Endothelial cell of hepatic sinusoid (primary cell): ENCODE measurements around the gene TMEM101.
"Not testable (repeated sequence)": the region's sequence is repeated elsewhere in the genome, so short reads cannot be mapped to it uniquely, and the experiment has no call there.

Experiments used
- in situ Hi-C: cut with HindIII; loops from 2 replicates; pipeline ENCODE4 v1.10.0; 2017; ENCODE audit warnings: low sequenced_read_pairs

The TMEM101 gene

DNA sequence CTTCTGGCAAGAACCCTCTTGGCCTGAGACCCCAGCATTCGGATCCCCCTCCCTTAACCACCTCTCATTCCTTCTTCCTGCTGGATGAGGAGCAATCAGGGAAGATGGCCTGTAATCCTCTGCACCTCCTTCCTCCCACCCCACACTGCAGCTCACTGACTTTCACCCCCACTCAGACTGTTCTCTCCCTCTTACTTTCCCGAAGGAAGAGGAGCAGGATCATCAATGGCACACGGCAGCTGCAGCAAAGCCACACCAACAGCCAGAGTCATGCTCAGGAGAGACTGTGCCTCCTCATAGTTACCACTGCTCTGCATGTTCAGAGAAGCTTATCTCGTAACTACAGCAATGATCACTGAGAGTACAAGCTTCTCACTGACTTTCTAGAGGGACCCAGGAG, 10.1 kb upstream of the TMEM101 start:
- in situ Hi-C loops: no loop called here

DNA sequence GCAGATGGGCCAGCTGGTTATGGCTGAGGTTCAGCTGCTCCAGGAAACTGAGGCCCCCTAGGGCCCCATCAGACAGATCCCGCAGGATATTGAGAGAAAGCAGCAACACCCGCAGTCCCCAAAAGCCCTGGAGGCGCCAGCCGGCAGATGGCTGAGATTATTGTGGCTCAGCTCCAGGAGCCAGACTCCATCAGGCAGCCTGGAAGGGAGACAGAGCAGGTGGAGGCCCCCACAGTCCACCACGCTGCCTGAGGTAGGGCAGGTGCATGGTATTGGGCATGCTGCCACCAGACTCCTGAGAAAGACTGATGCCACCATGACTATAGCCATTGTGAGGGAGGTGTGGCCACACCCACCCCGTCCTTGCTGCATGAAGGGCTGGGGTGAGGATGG, 9.5 kb upstream of the TMEM101 start:
- in situ Hi-C loops: no loop called here

GRCh38 chr17:44023545-44024270, 8.9 kb upstream of the TMEM101 start:
- in situ Hi-C loops: no loop called here

DNA sequence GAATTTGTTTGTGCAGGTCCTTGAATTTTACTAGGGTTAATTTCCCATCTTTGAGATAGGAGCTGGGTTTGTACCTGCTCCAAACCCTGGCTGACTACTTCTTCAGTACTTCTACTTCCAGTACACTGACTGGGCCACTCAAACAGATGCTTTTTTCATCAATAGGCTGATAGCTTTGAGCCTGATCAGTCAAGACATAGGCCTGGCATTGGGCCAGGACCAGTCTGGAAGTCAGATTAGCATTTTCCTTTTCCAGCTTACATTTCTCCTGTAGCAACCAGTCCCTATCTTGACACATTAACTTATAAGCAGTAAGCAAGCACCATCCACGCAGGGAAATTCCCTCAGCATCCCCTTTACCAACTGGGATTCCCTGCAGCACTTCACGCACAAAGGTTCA, 7.5 kb upstream of the TMEM101 start:
- in situ Hi-C loops: no loop called here

- in situ Hi-C loops: not testable (repeated sequence)
Measured at GRCh38 chr17:44021227-44021626, 6.5 kb upstream of the TMEM101 start.

- in situ Hi-C loops: loop anchor here (5.0 kb wide), 1 partner anchor 83 kb away; no protein-coding TSS in a partner anchor
Measured at GRCh38 chr17:44014133-44014436, 678 bp downstream of the TMEM101 start.

DNA sequence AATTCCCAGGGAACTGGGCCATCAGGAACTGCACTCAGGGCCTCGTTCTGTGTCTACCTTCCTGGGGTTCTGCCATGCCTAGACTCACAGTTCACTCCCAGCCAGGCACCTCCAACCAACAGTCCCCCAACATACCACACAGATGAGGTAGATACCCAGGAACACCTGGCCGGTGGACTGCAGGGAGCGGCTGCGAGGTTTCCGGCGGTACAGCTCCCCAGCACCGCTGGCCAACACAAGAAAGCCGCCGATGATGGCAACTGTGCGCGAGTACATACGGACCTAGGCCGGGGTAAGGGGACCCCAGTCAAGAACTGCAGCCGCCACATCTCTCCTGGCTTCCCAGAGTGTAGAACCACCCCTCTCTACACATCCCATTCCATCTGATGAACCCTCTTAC, 1.9 kb downstream of the TMEM101 start:
- in situ Hi-C loops: loop anchor here (5.0 kb wide), 1 partner anchor 84 kb away; no protein-coding TSS in a partner anchor

DNA sequence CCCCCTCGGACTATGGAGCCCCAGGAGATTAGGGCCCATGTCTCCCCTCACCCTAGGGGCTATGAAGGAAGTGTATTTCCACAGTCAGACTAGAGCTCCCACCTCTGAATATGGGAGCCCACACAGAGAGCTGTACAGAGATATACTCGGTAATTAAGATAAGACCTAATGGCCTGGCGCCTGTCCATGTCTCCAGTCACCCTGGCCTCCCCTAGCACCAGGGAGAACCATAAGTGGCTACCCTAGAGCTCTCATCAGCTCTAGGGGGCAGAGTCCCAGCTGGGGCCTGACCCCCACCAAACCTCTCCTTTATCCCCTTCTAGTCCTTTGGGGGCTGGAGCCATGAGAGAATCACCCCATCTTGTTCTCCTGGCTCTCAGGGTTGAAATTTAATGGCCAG, 2.4 kb downstream of the TMEM101 start:
- in situ Hi-C loops: loop anchor here (5.0 kb wide), 1 partner anchor 85 kb away; no protein-coding TSS in a partner anchor

GRCh38 chr17:44011876-44012275, 2.9 kb downstream of the TMEM101 start:
- in situ Hi-C loops: loop anchor here (5.0 kb wide), 1 partner anchor 85 kb away; no protein-coding TSS in a partner anchor

DNA sequence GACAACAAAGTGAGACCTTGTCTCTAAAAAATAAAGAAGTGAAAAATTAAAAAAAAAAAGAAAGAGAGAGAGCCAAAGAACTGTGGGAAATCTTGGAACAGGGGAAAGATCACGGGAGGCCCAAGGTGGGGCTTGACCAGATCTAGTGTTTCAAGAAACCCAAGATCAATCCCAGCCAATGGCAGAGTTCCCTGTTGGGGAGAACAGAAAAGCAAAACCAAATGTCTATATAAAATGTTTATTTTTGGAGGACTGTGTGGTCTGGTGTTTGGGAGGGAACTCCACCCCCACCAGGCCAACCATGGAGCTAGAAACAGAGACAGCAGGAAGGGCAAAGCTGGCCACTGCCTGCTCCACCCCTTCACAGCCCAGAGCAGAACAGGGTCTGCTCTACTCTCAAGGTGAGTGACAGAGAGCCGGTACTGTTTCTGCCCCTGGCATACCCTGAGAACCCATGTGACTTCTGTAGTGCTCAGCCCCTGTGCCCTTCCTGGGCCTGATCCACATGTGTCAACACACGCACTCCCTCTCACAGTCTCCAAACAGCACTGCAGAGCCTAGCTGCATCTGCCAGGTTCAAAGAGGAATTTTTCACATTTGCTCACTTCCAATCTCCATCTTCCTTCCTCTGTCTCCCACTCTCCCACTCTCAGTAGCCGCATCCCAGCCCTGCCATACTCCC, 3.7 kb downstream of the TMEM101 start:
- in situ Hi-C loops: loop anchor here (5.0 kb wide), 1 partner anchor 86 kb away; no protein-coding TSS in a partner anchor

DNA sequence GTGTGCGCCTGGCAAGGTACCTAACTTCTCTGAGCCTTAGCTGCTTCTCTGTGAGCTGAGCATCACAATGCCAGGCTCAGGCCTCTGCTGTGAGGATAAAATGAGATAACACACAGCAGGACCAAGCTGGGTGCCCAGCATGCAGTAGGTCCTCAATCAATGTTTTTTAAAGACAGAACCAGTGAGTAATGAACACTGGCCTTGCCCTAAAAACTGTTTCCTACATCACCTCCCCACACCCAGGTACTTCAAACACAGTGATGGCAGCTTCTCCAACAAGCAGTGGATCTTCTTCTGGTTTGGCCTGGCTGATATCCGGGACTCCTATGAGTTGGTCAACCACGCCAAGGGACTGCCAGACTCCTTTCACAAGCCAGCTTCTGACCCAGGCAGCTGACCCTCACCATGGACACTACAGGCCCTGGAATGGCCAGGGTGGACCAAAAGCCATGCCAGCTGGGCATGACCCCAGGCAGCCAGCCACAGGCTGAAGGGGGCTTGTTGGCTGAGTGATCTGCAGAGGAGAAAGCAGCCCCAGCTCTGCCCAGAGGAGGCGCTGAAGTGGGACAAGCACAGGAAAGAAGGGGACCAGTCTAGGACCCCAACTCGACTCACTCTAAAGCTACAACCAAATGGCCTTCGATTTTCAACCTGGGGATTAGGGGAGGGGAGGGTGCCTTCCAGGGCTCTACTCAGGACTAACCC, 6.4 kb downstream of the TMEM101 start:
- in situ Hi-C loops: no loop called here

GRCh38 chr17:44007346-44008204, 7.2 kb downstream of the TMEM101 start:
- in situ Hi-C loops: no loop called here

DNA sequence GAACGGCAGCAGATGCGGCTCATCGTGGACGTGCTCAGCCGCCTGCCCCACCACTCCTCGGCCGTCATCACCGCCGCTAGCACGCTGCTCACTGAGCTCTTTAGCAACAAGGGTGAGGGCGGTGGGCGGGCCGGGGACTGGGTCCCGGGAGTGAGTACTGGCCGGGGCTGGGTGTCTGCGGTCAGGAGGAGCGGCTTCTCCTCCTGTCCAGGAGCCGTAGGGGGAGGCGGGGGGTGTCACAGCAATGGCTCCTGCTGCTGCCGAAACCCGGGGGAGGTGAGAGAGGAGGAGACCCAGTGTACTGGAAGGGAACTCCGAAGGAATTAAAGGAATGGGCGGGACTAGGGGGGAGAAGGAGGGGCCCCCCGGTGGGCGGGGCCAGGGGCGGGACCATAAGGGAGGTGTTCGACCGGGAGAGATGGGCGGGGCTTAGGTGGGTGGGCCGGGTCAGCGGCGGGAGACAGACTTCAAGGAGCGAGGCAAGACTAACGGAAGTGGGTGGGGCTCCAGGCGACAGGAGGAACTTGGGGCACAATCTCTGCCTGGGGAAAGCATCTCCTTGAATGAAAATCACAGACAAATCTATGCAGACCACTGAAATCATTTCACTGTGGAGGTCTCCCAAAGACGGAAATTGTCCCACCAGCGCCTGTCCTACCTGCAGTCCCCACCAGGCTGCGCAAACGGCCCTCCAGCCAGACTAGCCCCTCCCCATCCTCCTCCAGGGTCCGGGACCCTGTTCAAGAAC, 8.0 kb downstream of the TMEM101 start:
- in situ Hi-C loops: no loop called here

- in situ Hi-C loops: no loop called here
Measured at GRCh38 chr17:44006272-44006597, 8.5 kb downstream of the TMEM101 start.

DNA sequence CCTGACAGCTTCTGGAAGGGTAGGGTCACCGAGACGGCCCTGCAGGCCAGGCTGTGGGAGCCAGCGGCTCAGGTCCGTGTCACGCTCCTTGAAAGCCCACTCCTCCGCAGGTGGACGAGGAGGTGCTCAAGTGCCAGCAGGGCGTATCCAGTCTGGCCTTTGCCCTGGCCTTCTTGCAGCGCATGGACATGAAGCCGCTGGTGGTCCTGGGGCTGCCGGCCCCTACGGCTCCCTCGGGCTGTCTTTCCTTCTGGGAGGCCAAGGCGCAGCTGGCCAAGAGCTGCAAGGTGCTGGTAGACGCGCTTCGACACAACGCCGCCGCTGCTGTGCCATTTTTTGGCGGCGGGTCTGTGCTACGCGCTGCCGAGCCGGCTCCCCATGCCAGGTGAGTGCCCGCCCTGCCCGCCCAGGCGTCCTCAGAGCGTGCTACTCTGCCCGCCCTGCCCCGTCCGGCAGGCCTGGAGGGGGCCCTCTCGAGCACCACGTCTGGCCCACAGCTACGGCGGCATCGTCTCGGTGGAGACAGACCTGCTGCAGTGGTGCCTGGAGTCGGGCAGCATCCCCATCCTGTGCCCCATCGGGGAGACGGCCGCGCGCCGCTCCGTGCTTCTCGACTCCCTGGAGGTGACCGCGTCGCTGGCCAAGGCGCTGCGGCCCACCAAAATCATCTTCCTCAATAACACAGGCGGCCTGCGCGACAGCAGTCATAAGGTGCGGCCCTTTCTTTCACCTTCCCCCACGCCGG, 9.1 kb downstream of the TMEM101 start:
- in situ Hi-C loops: no loop called here

DNA sequence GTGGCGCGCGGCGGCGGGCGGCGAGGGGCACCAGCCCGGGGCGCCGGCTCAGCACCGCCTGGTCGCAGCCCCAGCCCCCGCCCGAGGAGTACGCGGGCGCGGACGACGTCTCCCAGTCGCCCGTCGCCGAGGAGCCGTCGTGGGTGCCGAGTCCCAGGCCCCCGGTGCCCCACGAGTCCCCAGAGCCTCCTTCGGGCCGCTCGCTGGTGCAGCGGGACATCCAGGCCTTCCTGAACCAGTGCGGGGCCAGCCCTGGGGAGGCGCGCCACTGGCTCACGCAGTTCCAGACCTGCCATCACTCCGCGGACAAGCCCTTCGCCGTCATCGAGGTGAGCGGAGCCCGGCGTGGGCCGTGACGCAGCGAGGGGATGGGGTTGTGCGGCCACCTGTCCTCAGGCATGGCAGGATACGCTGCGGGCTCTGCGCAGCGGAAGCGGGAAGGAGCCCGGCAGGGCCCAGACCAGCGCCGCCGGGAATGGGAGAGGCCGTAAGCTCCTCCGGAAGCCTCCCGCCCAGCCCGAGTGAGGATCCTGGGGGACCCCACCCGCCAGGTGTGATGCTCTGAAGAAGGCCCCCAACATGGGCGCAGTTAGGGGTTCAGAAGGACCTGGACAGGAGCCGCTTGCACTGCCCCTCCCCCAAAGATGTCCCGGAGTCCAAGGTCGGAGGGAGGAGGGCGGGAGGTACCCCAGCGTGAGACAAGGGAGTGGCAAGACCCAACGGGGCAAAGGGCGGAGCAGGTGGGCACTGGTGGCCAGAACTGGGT, 9.8 kb downstream of the TMEM101 start:
- in situ Hi-C loops: no loop called here

DNA sequence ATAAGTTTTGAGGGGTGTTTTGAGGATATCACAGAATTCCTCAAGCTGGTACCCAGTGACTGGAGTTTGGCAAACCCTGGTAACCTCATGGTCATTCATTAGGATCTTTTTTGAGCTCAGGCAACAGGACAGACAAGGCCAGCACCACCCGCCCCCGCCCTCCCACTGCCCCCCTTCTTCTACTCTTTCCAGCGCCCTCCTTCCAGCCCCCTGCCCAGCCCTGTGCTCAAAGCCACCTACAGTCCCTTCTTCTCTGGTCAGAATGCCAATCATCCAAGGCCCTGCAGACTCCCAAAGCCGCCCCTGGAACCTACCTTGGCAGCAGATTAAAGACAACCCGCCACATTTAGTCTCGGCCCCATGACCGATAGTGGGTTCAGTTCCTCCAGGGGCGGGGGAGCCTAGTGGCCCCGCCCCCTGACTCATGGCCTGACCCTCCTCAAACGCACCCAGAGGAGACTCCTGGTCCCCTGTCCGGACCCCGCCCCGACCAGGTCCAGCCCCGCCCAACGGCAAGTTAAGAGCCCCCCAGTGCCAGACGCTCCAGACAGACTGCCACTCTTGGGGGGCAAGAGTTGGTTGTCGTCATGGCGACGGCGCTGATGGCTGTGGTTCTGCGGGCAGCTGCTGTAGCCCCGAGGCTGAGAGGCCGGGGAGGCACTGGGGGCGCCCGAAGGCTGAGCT, 10.5 kb downstream of the TMEM101 start, which contains the start of gene NAGS:
Gene NAGS, plus strand, starts transcription at position 546 of the 684 bp plus-strand sequence. Its CDS starts 42 bp downstream, at position 588.
- in situ Hi-C loops: no loop called here
